Activated naive CD4-positive, alpha-beta T cell treated with anti-CD3 and anti-CD28 coated beads, Interleukin-2, amount 10 ng/mL, durations not matched to agents 7 days and 5 days (primary cell): Measurements from ENCODE around the gene RNASEH2C.
"Not testable (repeated sequence)": the region's sequence is repeated elsewhere in the genome, so short reads cannot be mapped to it uniquely, and the experiment has no call there.

Experiments
- CTCF ChIA-PET: fragments of 350-600 bp; sonication (Branson Sonifier 250); formaldehyde crosslinking; loops from one replicate; lab custom pipeline; 2021; ENCODE audit warnings: antibody characterized with exemption; lab: Charles Lee
- DNase-seq: peaks from one replicate; pipeline ENCODE4 v3.0.0-alpha.2; 2020
- H3K27ac Mint-ChIP-seq: one replicate; pipeline ENCODE4 v1.8.0; 2021; ENCODE audit warnings: mild to moderate bottlenecking, moderate library complexity, mixed read lengths
- H3K27me3 Mint-ChIP-seq: one replicate; pipeline ENCODE4 v1.8.0; 2021; ENCODE audit warnings: mild to moderate bottlenecking, mixed read lengths
- H3K36me3 Mint-ChIP-seq: one replicate; pipeline ENCODE4 v1.8.0; 2021; ENCODE audit warnings: mixed read lengths
- H3K4me1 Mint-ChIP-seq: one replicate; pipeline ENCODE4 v1.8.0; 2021; ENCODE audit warnings: mixed read lengths
- H3K4me3 Mint-ChIP-seq: one replicate; pipeline ENCODE4 v1.8.0; 2021; ENCODE audit warnings: mild to moderate bottlenecking, moderate library complexity, mixed read lengths
- H3K9me3 Mint-ChIP-seq: one replicate; pipeline ENCODE4 v1.8.0; 2021; ENCODE audit warnings: mixed read lengths

The RNASEH2C gene

DNA sequence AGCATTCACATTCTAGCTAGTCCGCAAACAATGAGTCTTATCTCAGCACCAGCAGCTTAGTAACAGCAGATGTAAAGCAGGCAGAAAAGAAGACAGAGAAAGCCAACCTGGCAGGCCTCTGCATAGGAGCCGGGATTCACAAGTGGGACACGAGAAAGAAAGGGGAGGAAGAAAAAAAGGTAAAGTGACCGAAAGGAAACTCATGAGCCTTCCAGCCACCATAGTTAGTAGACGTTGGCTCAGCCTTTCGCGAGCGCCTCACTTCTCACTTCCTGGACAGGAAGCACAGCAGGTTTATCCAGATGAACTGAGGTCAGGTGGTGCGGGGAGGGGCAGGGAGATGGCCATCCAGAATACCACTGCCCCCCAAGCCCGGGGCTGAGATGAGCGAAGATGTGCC, 28.2 kb downstream of the RNASEH2C start:
- CTCF ChIA-PET = interaction anchor here (0.6 to 0.7 kb wide), 2 partner anchors 19 to 28 kb away, joined by 3 to 4 read pairs; no protein-coding TSS in a partner anchor
- H3K36me3 Mint-ChIP-seq = no peaks in the 10 kb centered on the region
- H3K27me3 Mint-ChIP-seq = peaks cover 26% of the 10 kb centered on the region
- no peak overlapping the region for H3K27ac Mint-ChIP-seq
- H3K9me3 Mint-ChIP-seq = no peaks in the 10 kb centered on the region
- DNase-seq = no peak
- peaks cover 2% of the 10 kb centered on the region for H3K4me1 Mint-ChIP-seq
- H3K4me3 Mint-ChIP-seq = no peak overlapping the region

DNA sequence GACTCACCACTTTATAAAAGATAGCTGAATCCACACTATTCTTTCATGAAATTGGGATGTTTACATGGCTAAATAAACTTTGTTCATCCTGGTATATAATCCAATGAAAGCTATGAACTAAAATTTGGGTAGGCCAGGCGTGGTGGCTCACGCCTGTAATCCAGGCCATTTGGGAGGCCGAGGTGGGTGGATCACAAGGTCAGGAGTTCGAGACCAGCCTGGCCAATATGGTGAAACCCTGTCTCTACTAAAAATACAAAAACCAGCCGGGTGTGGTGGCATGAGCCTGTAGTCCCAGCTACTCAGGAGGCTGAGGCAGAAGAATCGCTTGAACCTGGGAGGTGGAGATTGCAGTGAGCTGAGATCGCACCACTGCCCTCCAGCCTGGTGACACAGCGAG, 28.8 kb downstream of the RNASEH2C start:
- not testable (repeated sequence) for H3K9me3 Mint-ChIP-seq, H3K4me1 Mint-ChIP-seq, DNase-seq, H3K4me3 Mint-ChIP-seq, H3K27ac Mint-ChIP-seq, H3K36me3 Mint-ChIP-seq
- CTCF ChIA-PET = interaction anchor here (0.6 to 0.7 kb wide), 2 partner anchors 20 to 28 kb away, joined by 3 to 4 read pairs; no protein-coding TSS in a partner anchor
- H3K27me3 Mint-ChIP-seq = peaks cover 28% of the 10 kb centered on the region

DNA sequence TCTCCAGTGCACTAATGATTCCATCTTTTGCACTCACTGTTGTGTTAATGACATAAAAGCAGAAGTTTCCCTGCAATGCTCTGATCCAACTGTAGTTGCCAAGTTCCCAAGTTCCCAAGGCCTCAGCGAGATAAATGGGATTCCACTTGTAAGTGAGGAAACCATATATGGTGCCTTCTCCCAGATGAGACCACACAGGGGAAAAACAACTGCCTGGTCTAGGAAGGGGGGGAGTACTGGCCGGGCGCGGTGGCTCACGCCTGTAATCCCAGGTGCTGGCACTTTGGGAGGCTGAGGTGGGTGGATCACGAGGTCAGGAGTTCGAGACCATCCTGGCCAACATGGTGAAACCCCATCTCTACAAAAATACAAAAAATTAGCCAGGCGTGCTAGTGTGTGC, 34.6 kb downstream of the RNASEH2C start:
- H3K4me3 Mint-ChIP-seq = no peak overlapping the region
- H3K36me3 Mint-ChIP-seq = no peaks in the 10 kb centered on the region
- peaks cover 15% of the 10 kb centered on the region for H3K27me3 Mint-ChIP-seq
- H3K27ac Mint-ChIP-seq = no peak overlapping the region
- H3K4me1 Mint-ChIP-seq = no peaks in the 10 kb centered on the region
- CTCF ChIA-PET = no interaction called here
- no peaks in the 10 kb centered on the region for H3K9me3 Mint-ChIP-seq
- no peak for DNase-seq

DNA sequence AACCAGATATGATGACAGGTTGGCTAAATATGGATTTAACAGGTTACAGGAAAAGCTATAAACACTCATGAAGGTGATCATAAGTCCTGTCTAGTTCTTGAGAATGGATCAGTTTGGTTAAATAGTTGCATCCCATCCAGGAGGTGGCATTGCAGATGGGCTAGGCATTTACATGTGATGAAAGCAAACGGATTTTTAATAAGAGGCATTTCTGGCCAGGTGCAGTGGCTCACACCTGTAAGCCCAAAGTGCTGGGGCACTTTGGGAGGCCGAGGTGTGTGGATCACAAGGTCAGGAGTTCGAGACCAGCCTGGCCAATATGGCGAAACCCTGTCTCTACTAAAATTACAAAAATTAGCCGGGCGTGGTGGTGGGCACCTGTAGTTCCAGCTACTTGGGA, 37.1 kb downstream of the RNASEH2C start:
- H3K27ac Mint-ChIP-seq, H3K4me1 Mint-ChIP-seq, CTCF ChIA-PET, DNase-seq, H3K9me3 Mint-ChIP-seq, H3K4me3 Mint-ChIP-seq, H3K36me3 Mint-ChIP-seq: not testable (repeated sequence)
- peaks cover 11% of the 10 kb centered on the region for H3K27me3 Mint-ChIP-seq

DNA sequence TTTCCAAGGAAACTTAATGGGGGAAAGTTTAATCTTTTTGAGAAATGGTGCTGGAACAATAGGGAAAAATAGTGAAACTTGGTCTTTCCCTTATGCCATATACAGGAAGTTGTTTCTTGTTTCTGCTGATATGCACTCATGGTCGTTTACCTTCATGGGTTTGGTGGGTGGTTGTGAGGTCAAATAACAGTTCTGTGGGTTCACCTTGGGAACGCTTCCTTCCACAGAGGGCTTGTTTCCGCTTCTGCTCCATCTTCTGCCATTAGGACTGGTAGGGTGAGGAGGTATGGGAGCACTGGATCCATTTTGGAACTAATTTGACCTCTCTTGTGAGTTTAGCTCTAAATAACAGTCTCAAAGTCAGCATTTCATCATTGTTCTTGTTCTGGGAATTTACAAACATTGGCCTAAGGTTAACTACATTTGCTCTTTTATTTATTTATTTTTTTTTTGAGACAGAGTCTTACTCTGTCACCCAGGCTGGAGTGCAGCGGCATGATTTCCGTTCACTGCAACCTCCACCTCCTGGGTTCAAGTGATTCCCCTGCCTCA, 40.3 kb downstream of the RNASEH2C start:
- Mint-ChIP-seq H3K36me3 (no peaks in the 10 kb centered on the region), H3K27ac (no peak overlapping the region), H3K4me3 (no peak overlapping the region), H3K9me3 (no peaks in the 10 kb centered on the region), H3K27me3 (peaks cover 4% of the 10 kb centered on the region), H3K4me1 (peaks cover 2% of the 10 kb centered on the region)
- CTCF ChIA-PET = no interaction called here
- DNase-seq = no peak

DNA sequence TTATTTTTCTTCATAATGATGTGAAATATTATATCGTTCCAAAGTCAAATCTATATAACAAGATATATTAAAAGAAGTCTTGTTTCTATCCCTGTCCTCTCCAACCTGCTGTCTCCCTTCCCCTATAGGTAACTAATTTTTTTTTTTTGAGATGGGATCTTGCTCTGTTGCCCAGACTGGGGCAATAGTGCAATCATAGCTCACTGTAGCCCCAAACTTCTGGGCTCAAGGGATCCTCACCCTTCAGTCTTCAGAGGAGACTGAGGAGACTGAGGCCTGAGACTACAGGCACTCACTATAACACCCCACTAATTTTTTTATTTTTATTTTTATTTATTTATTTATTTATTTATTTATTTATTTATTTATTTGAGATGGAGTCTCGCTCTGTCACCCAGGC, 47.6 kb downstream of the RNASEH2C start:
- H3K4me3 Mint-ChIP-seq = no peak overlapping the region
- H3K27me3 Mint-ChIP-seq = peaks cover 4% of the 10 kb centered on the region
- CTCF ChIA-PET = interaction anchor here (1.1 to 1.2 kb wide), 2 partner anchors 13 to 97 kb away, joined by 3 to 5 read pairs; no protein-coding TSS in a partner anchor
- no peaks in the 10 kb centered on the region for H3K36me3 Mint-ChIP-seq
- H3K9me3 Mint-ChIP-seq = no peaks in the 10 kb centered on the region
- H3K4me1 Mint-ChIP-seq = no peaks in the 10 kb centered on the region
- H3K27ac Mint-ChIP-seq = no peak overlapping the region
- no peak for DNase-seq

DNA sequence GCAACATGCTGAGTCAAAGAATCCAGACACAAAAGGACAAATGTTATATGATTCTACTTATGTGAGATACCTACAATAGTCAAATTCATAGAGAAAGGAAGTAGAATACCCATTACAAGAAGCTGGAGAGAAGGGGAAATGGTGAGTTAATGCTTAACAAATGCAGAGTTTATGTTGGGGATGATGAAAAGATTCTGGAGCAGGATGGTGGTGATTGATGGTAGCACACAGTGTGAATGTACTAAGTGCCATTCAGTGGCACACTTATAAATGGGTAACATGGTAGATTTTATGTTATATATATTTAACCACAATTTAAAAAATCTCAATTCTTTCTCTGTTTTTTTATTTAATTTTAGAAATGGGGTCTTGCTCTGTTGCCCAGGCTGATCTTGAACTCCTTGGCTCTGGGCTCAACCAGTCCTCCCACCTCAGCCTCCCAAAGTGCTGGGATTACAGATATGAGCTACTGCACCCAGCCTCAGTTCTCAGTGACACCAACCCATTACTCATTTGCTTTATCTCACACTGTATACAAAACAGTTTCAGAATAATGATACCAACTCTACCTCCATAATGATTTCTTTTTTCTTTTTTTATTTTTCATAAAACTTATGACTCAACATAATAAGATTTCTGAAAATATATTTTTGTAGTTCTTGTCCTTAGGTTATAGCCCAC, 48.3 kb downstream of the RNASEH2C start:
- H3K9me3 Mint-ChIP-seq = no peaks in the 10 kb centered on the region
- H3K27ac Mint-ChIP-seq = no peak overlapping the region
- no peak overlapping the region for H3K4me3 Mint-ChIP-seq
- no peak for DNase-seq
- H3K4me1 Mint-ChIP-seq = no peaks in the 10 kb centered on the region
- H3K27me3 Mint-ChIP-seq = peaks cover 4% of the 10 kb centered on the region
- CTCF ChIA-PET = interaction anchor here (1.1 to 1.2 kb wide), 2 partner anchors 13 to 97 kb away, joined by 3 to 5 read pairs; no protein-coding TSS in a partner anchor
- H3K36me3 Mint-ChIP-seq = no peaks in the 10 kb centered on the region
